ENCODE measurements around the gene NRG3.

DNA sequence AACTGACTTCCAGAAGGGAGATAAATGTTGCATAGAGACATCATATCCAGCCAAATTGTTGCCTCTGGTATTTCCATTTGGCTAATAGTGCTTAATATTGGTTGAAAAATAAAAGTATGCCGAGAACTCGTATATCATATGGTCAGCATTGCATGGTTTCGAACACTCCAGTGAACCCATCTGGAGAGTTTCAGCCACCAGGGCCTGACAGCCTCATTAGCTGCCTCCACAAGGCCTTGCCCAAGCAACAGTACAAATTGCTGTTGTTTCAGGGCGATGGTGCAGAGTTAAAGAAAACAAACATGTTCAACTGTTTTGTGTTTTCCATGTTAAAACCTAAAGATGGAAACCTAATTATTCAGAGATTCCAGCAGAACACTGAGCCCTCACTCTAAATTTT is 28.5 kb downstream of the NRG3 start:
- TF ChIP-seq RCOR1 (IDR thresholded peaks at IDR 0.05; ENCODE audit: insufficient replicate concordance, low read length) (no peak), NFE2L2 (IDR thresholded peaks at IDR 0.05; ENCODE audit: low read depth, low read length) (no peak), POLR2A (IDR thresholded peaks at IDR 0.05; ENCODE audit: low read depth, low read length) (no peak), CEBPB (IDR thresholded peaks at IDR 0.05; ENCODE audit: low read depth, low read length) (no peak), MXI1 (IDR thresholded peaks at IDR 0.05; ENCODE audit: borderline replicate concordance, low read depth, low read length) (no peak), CHD1 (IDR thresholded peaks at IDR 0.05; ENCODE audit: low read depth, low read length) (no peak), RFX5 (IDR thresholded peaks at IDR 0.05; ENCODE audit: low read depth, low read length) (no peak), BHLHE40 (IDR thresholded peaks at IDR 0.05; ENCODE audit: low read depth, low read length) (no peak), FOS (IDR thresholded peaks at IDR 0.05; ENCODE audit: low read depth, low read length) (no peak), MAFK (IDR thresholded peaks at IDR 0.05; ENCODE audit: low read depth, low read length) (no peak), MAZ (IDR thresholded peaks at IDR 0.05; ENCODE audit: borderline replicate concordance, low read depth, low read length) (no peak)
- TF ChIP-seq, protein P1, sequence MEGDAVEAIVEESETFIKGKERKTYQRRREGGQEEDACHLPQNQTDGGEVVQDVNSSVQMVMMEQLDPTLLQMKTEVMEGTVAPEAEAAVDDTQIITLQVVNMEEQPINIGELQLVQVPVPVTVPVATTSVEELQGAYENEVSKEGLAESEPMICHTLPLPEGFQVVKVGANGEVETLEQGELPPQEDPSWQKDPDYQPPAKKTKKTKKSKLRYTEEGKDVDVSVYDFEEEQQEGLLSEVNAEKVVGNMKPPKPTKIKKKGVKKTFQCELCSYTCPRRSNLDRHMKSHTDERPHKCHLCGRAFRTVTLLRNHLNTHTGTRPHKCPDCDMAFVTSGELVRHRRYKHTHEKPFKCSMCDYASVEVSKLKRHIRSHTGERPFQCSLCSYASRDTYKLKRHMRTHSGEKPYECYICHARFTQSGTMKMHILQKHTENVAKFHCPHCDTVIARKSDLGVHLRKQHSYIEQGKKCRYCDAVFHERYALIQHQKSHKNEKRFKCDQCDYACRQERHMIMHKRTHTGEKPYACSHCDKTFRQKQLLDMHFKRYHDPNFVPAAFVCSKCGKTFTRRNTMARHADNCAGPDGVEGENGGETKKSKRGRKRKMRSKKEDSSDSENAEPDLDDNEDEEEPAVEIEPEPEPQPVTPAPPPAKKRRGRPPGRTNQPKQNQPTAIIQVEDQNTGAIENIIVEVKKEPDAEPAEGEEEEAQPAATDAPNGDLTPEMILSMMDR (conservative IDR thresholded peaks at IDR 0.05; ENCODE audit: low read depth, low read length): no peak
- TF ChIP-seq, protein P2, sequence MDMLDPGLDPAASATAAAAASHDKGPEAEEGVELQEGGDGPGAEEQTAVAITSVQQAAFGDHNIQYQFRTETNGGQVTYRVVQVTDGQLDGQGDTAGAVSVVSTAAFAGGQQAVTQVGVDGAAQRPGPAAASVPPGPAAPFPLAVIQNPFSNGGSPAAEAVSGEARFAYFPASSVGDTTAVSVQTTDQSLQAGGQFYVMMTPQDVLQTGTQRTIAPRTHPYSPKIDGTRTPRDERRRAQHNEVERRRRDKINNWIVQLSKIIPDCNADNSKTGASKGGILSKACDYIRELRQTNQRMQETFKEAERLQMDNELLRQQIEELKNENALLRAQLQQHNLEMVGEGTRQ (IDR thresholded peaks at IDR 0.05; ENCODE audit: low read depth, low read length): no peak

All from IMR-90 (cell line).